Activated T-cell treated with anti-CD3 and anti-CD28 coated beads, Interleukin-2, amount 50 U/mL, for 72 hours (primary cell): ENCODE data around the gene RAB3GAP1. TPM values are rescaled to one million over a fixed set of nuclear protein-coding genes. Genes with fewer than 3 reads are reported as not detected.
"Not testable (repeated sequence)": the region's sequence is repeated elsewhere in the genome, so short reads cannot be mapped to it uniquely, and the experiment has no call there.

Experiments
- ATAC-seq, 2 donors: fragments of 150-1000 bp; cut with Tn5 transposase; replicated peaks in 1 of 2; 2 replicates each; pipeline ENCODE4 v1.10.0; 2021; ENCODE audit warnings: moderate library complexity in 2 of 2, mild to moderate bottlenecking in 1 of 2
- DNase-seq, 2 donors: peaks; one replicate each; pipeline ENCODE4 v3.0.0; 2021 to 2022; ENCODE audit warnings: mixed read lengths in 1 of 2
- H3K27ac Mint-ChIP-seq: one replicate; pipeline ENCODE4 v1.8.0; 2022; ENCODE audit warnings: mild to moderate bottlenecking, moderate library complexity, mixed read lengths
- H3K27me3 Mint-ChIP-seq: one replicate; pipeline ENCODE4 v1.8.0; 2022; ENCODE audit warnings: low read depth, mixed read lengths
- H3K36me3 Mint-ChIP-seq, 2 donors: one replicate each; pipeline ENCODE4 v1.8.0; 2022; ENCODE audit warnings: mixed read lengths in 2 of 2, mild to moderate bottlenecking in 1 of 2; ENCODE audit not compliant: insufficient read depth in 2 of 2
- H3K4me1 Mint-ChIP-seq: one replicate; pipeline ENCODE4 v1.8.0; 2022; ENCODE audit warnings: low read depth, mixed read lengths
- H3K4me3 Mint-ChIP-seq, 2 donors: one replicate each; pipeline ENCODE4 v1.8.0; 2022; ENCODE audit warnings: mild to moderate bottlenecking in 2 of 2, mixed read lengths in 2 of 2, moderate library complexity in 2 of 2
- H3K9me3 Mint-ChIP-seq, 2 donors: one replicate each; pipeline ENCODE4 v1.8.0; 2022; ENCODE audit warnings: mixed read lengths in 2 of 2
- total RNA-seq, 2 donors: library from RNA; stranded (reverse); gene quantifications; one replicate each; pipeline ENCODE4 v1.2.3, GENCODE V29; 2022

The RAB3GAP1 gene
- total RNA-seq, 2 donors from 2014 or later, result 51.4 to 59.7 TPM

GRCh38 chr2:135096665-135097446, 44.8 kb downstream of the RAB3GAP1 start:
- H3K27ac Mint-ChIP-seq, result no peak overlapping the region
- H3K4me1 Mint-ChIP-seq, result peaks cover 19% of the 10 kb centered on the region
- H3K4me3 Mint-ChIP-seq, result no peak overlapping the region
- ATAC-seq (no peak), DNase-seq (no peak)
- peaks cover 0 to 2% of the 10 kb centered on the region in 2 donors for H3K9me3 Mint-ChIP-seq
- H3K36me3 Mint-ChIP-seq, result peaks cover 10 to 25% of the 10 kb centered on the region in 2 donors
- no peaks in the 10 kb centered on the region for H3K27me3 Mint-ChIP-seq

- Mint-ChIP-seq H3K9me3 (peaks cover 1 to 4% of the 10 kb centered on the region in 2 donors), H3K4me1 (peaks cover 19% of the 10 kb centered on the region), H3K4me3 (no peak overlapping the region), H3K27ac (peak overlapping the region; percentile 1), H3K27me3 (no peaks in the 10 kb centered on the region), H3K36me3 (peaks cover 10 to 26% of the 10 kb centered on the region in 2 donors)
- ATAC-seq (no peak), DNase-seq (no peak)
Measured at GRCh38 chr2:135097532-135098231, 45.6 kb downstream of the RAB3GAP1 start.

- Mint-ChIP-seq H3K4me1 (peaks cover 14% of the 10 kb centered on the region), H3K27me3 (no peaks in the 10 kb centered on the region), H3K36me3 (peaks cover 11 to 34% of the 10 kb centered on the region in 2 donors), H3K4me3 (peak overlapping the region; percentile 20 to 45), H3K27ac (peak overlapping the region; percentile 17), H3K9me3 (peaks cover 1 to 7% of the 10 kb centered on the region in 2 donors)
- no peak for ATAC-seq
- DNase-seq, result no peak
Measured at GRCh38 chr2:135099802-135100483, 47.9 kb downstream of the RAB3GAP1 start.

GRCh38 chr2:135103843-135104242, 51.8 kb downstream of the RAB3GAP1 start:
- H3K4me3 Mint-ChIP-seq, result no peak overlapping the region
- no peaks in the 10 kb centered on the region for H3K27me3 Mint-ChIP-seq
- peaks cover 12% of the 10 kb centered on the region for H3K4me1 Mint-ChIP-seq
- ATAC-seq (no peak), DNase-seq (no peak)
- peaks cover 10 to 36% of the 10 kb centered on the region in 2 donors for H3K36me3 Mint-ChIP-seq
- peaks cover 1 to 7% of the 10 kb centered on the region in 2 donors for H3K9me3 Mint-ChIP-seq
- H3K27ac Mint-ChIP-seq, result peak overlapping the region; percentile 83

GRCh38 chr2:135105513-135106316, 53.6 kb downstream of the RAB3GAP1 start:
- ATAC-seq, H3K27ac Mint-ChIP-seq, H3K4me3 Mint-ChIP-seq, H3K27me3 Mint-ChIP-seq, H3K9me3 Mint-ChIP-seq, DNase-seq, H3K4me1 Mint-ChIP-seq: not testable (repeated sequence)
- peaks cover 7 to 32% of the 10 kb centered on the region in 2 donors for H3K36me3 Mint-ChIP-seq

GRCh38 chr2:135113322-135113721, 61.2 kb downstream of the RAB3GAP1 start:
- Mint-ChIP-seq H3K4me1 (no peaks in the 10 kb centered on the region), H3K27me3 (no peaks in the 10 kb centered on the region), H3K9me3 (no peaks in the 10 kb centered on the region), H3K4me3 (no peak overlapping the region), H3K27ac (no peak overlapping the region), H3K36me3 (peaks cover 0 to 4% of the 10 kb centered on the region in 2 donors)
- ATAC-seq (no peak), DNase-seq (no peak)

- Mint-ChIP-seq H3K4me1 (no peaks in the 10 kb centered on the region), H3K4me3 (no peak overlapping the region), H3K9me3 (no peaks in the 10 kb centered on the region), H3K36me3 (peaks cover 1 to 2% of the 10 kb centered on the region in 2 donors), H3K27me3 (no peaks in the 10 kb centered on the region), H3K27ac (peak overlapping the region; percentile 63)
- ATAC-seq, result no peak
- DNase-seq, result no peak
Measured at GRCh38 chr2:135119582-135119981, 67.5 kb downstream of the RAB3GAP1 start.

GRCh38 chr2:135121016-135121657, 69.0 kb downstream of the RAB3GAP1 start:
- DNase-seq (no peak), ATAC-seq (no peak)
- H3K27me3 Mint-ChIP-seq, result no peaks in the 10 kb centered on the region
- H3K27ac Mint-ChIP-seq, result no peak overlapping the region
- H3K4me3 Mint-ChIP-seq, result no peak overlapping the region
- peaks cover 7% of the 10 kb centered on the region for H3K4me1 Mint-ChIP-seq
- H3K36me3 Mint-ChIP-seq, result peaks cover 0 to 3% of the 10 kb centered on the region in 2 donors
- no peaks in the 10 kb centered on the region for H3K9me3 Mint-ChIP-seq

- DNase-seq, H3K4me1 Mint-ChIP-seq, H3K36me3 Mint-ChIP-seq, H3K9me3 Mint-ChIP-seq, H3K27me3 Mint-ChIP-seq, H3K4me3 Mint-ChIP-seq, H3K27ac Mint-ChIP-seq, ATAC-seq: not testable (repeated sequence)
Measured at GRCh38 chr2:135121658-135122039, 69.6 kb downstream of the RAB3GAP1 start.

- no peaks in the 10 kb centered on the region for H3K9me3 Mint-ChIP-seq
- H3K4me3 Mint-ChIP-seq, result no peak overlapping the region
- H3K36me3 Mint-ChIP-seq, result peaks cover 5 to 11% of the 10 kb centered on the region in 2 donors
- ATAC-seq, result peak; percentile 100
- H3K27ac Mint-ChIP-seq, result peak overlapping the region; percentile 92
- H3K4me1 Mint-ChIP-seq, result peaks cover 7% of the 10 kb centered on the region
- H3K27me3 Mint-ChIP-seq, result no peaks in the 10 kb centered on the region
- peak in 1 of 2 donors; percentile 8 for DNase-seq
Measured at GRCh38 chr2:135124924-135125886, 73.1 kb downstream of the RAB3GAP1 start.

GRCh38 chr2:135125940-135126339, 73.8 kb downstream of the RAB3GAP1 start:
- ATAC-seq (no peak), DNase-seq (no peak)
- H3K36me3 Mint-ChIP-seq, result peaks cover 6 to 14% of the 10 kb centered on the region in 2 donors
- H3K9me3 Mint-ChIP-seq, result no peaks in the 10 kb centered on the region
- H3K27ac Mint-ChIP-seq, result peak overlapping the region; percentile 92
- H3K4me1 Mint-ChIP-seq, result peaks cover 12% of the 10 kb centered on the region
- H3K27me3 Mint-ChIP-seq, result no peaks in the 10 kb centered on the region
- no peak overlapping the region for H3K4me3 Mint-ChIP-seq
